H1 (cell line): ENCODE results near the gene ECI1. TPM values are rescaled to one million over a fixed set of nuclear protein-coding genes. Genes with fewer than 3 reads are reported as not detected.

Experiments
- CTCF ChIA-PET: fragments of 300-600 bp; sonication (Branson Sonifier 250); formaldehyde crosslinking; loops from one replicate; lab custom pipeline; 2021; ENCODE audit not compliant: partially characterized antibody; lab: Charles Lee
- POLR2A ChIA-PET: fragments of 300-600 bp; sonication (Branson Sonifier 250); formaldehyde crosslinking; loops from one replicate; lab custom pipeline; 2021; ENCODE audit warnings: inconsistent platforms; ENCODE audit not compliant: partially characterized antibody; lab: Charles Lee
- DNase-seq, 2 experiments: peaks; one replicate each; pipeline versions ENCODE4 v3.0.0 to v3.0.0-alpha.2; 2010 to 2022; ENCODE audit warnings: low spot score in 2 of 2, low read depth in 1 of 2, mixed read lengths in 1 of 2
- FAIRE-seq: peaks from 2 replicates; lab custom pipeline; 2011; peaks lifted over from hg19 to GRCh38; lab: Jason Lieb, UNC
- H2AFZ ChIP-seq: 2 replicates; pipeline ENCODE4 v1.8.1; 2012; ENCODE audit warnings: low read length, inconsistent platforms
- H2AK5ac ChIP-seq: 2 replicates; pipeline ENCODE4 v1.6.1; 2013; ENCODE audit warnings: low read depth, low read length
- H2BK120ac ChIP-seq: replicated peaks from 2 replicates; pipeline ENCODE3; 2013; ENCODE audit warnings: low read depth, low read length, inconsistent platforms
- H2BK12ac ChIP-seq: 2 replicates; pipeline ENCODE4 v1.6.1; 2013; ENCODE audit warnings: low read depth, low read length
- H2BK15ac ChIP-seq: 2 replicates; pipeline ENCODE4 v1.6.1; 2013; ENCODE audit warnings: low read length
- H2BK20ac ChIP-seq: 2 replicates; pipeline ENCODE4 v1.6.1; 2013; ENCODE audit warnings: low read length
- H2BK5ac ChIP-seq: 2 replicates; pipeline ENCODE4 v1.6.1; 2013; ENCODE audit warnings: low read depth, low read length
- H3K14ac ChIP-seq: 2 replicates; pipeline ENCODE4 v1.6.1; 2013; ENCODE audit warnings: inconsistent platforms; ENCODE audit not compliant: insufficient read length
- H3K18ac ChIP-seq: 2 replicates; pipeline ENCODE4 v1.6.1; 2013; ENCODE audit warnings: low read length; ENCODE audit errors: extremely low read depth
- H3K23ac ChIP-seq: 2 replicates; pipeline ENCODE4 v1.6.1; 2013; ENCODE audit warnings: inconsistent platforms; ENCODE audit not compliant: insufficient read length
- H3K23me2 ChIP-seq: 2 replicates; pipeline ENCODE4 v1.6.1; 2013; ENCODE audit warnings: low read depth, low read length
- H3K27ac ChIP-seq: 2 replicates; pipeline ENCODE4 v1.6.1; 2011; ENCODE audit warnings: low read depth, low read length, inconsistent platforms
- H3K27me3 ChIP-seq, 4 experiments: replicated peaks in 1 of 4; 1 replicate in 1 of 4; 2 replicates in 3 of 4; pipeline versions ENCODE4 v1.6.1 to v1.8.1; 2011 to 2013; ENCODE audit warnings: low read length in 3 of 4, mild to moderate bottlenecking in 3 of 4, inconsistent platforms in 2 of 4, mixed read lengths in 2 of 4, moderate library complexity in 1 of 4; ENCODE audit not compliant: control insufficient read depth in 3 of 4, insufficient read depth in 3 of 4; ENCODE audit errors: extremely low read depth in 1 of 4
- H3K36me3 ChIP-seq, 4 experiments: 2 replicates each; pipeline versions ENCODE4 v1.6.1 to v1.8.1; 2011 to 2013; ENCODE audit warnings: mild to moderate bottlenecking in 4 of 4, low read length in 3 of 4, moderate library complexity in 2 of 4, control low read depth in 1 of 4, inconsistent platforms in 1 of 4; ENCODE audit not compliant: insufficient read depth in 4 of 4, control insufficient read depth in 2 of 4
- H3K4ac ChIP-seq: replicated peaks from 2 replicates; pipeline ENCODE3; 2013; ENCODE audit warnings: low read length, low read depth, mixed read lengths, inconsistent platforms; ENCODE audit not compliant: insufficient read length
- H3K4me1 ChIP-seq, 4 experiments: replicated peaks in 1 of 4; 1 replicate in 1 of 4; 2 replicates in 3 of 4; pipeline versions ENCODE4 v1.6.1 to v1.8.1; 2011 to 2013; ENCODE audit warnings: low read length in 3 of 4, inconsistent platforms in 2 of 4, mixed read lengths in 1 of 4; ENCODE audit not compliant: insufficient read depth in 4 of 4, control insufficient read depth in 3 of 4
- H3K4me2 ChIP-seq, 2 experiments: 2 replicates each; pipeline versions ENCODE4 v1.6.1 to v1.8.1; 2011 to 2013; ENCODE audit warnings: low read depth in 2 of 2, low read length in 2 of 2, control low read depth in 1 of 2, inconsistent platforms in 1 of 2, mild to moderate bottlenecking in 1 of 2; ENCODE audit not compliant: insufficient read depth in 1 of 2
- H3K4me3 ChIP-seq, 4 experiments: fragments of 200-600, 300-600 bp in 1 of 4; sonication (generic), shearing (Covaris generic), sonication (Bioruptor Twin) in 1 of 4; 2 replicates each; pipeline versions ENCODE4 v1.5.1 to v1.8.1; 2011 to 2016; ENCODE audit warnings: low read length in 4 of 4, low read depth in 3 of 4, control low read depth in 2 of 4, inconsistent platforms in 2 of 4, mild to moderate bottlenecking in 2 of 4, mixed read lengths in 1 of 4, moderate library complexity in 1 of 4; ENCODE audit not compliant: insufficient read depth in 2 of 4; ENCODE audit errors: extremely low read depth in 1 of 4
- H3K56ac ChIP-seq: replicated peaks from 2 replicates; pipeline ENCODE3; 2013; ENCODE audit warnings: low read depth, mild to moderate bottlenecking, mixed read lengths, low read length, inconsistent platforms; ENCODE audit not compliant: insufficient read length
- H3K79me1 ChIP-seq: 2 replicates; pipeline ENCODE4 v1.6.1; 2013; ENCODE audit warnings: low read depth, low read length, control low read depth
- H3K79me2 ChIP-seq, 2 experiments: 2 replicates each; pipeline versions ENCODE4 v1.6.1 to v1.8.1; 2012 to 2013; ENCODE audit warnings: low read length in 2 of 2, mild to moderate bottlenecking in 2 of 2, inconsistent platforms in 1 of 2; ENCODE audit not compliant: insufficient read depth in 2 of 2, control insufficient read depth in 1 of 2
- H3K9ac ChIP-seq, 4 experiments: replicated peaks in 1 of 4; 1 replicate in 1 of 4; 2 replicates in 3 of 4; pipeline versions ENCODE4 v1.6.1 to v1.8.1; 2011 to 2013; ENCODE audit warnings: low read depth in 3 of 4, low read length in 3 of 4, control low read depth in 2 of 4, mild to moderate bottlenecking in 2 of 4, moderate library complexity in 2 of 4, inconsistent platforms in 1 of 4; ENCODE audit errors: extremely low read depth in 1 of 4
- H3K9me3 ChIP-seq, 2 experiments: 2 replicates each; pipeline versions ENCODE4 v1.6.1 to v1.8.1; 2012 to 2013; ENCODE audit warnings: mild to moderate bottlenecking in 2 of 2, moderate library complexity in 2 of 2, control low read depth in 1 of 2, inconsistent platforms in 1 of 2, low read depth in 1 of 2, low read length in 1 of 2, mixed read lengths in 1 of 2; ENCODE audit not compliant: insufficient read depth in 2 of 2
- H4K20me1 ChIP-seq, 2 experiments: replicated peaks in 1 of 2; 2 replicates each; pipeline versions ENCODE3 to v1.8.1; 2011 to 2013; ENCODE audit warnings: inconsistent platforms in 2 of 2, low read length in 2 of 2, mild to moderate bottlenecking in 1 of 2; ENCODE audit not compliant: insufficient read depth in 2 of 2, control insufficient read depth in 1 of 2
- H4K5ac ChIP-seq: 2 replicates; pipeline ENCODE4 v1.6.1; 2013; ENCODE audit warnings: low read length, low read depth, mixed read lengths, inconsistent platforms; ENCODE audit not compliant: insufficient read length
- H4K8ac ChIP-seq: 2 replicates; pipeline ENCODE4 v1.8.0; 2013; ENCODE audit warnings: mild to moderate bottlenecking, moderate library complexity, low read length, inconsistent platforms; ENCODE audit not compliant: insufficient read depth; ENCODE audit errors: extremely low read depth
- H4K91ac ChIP-seq: replicated peaks from 2 replicates; pipeline ENCODE3; 2013; ENCODE audit warnings: low read length, mixed read lengths, inconsistent platforms; ENCODE audit not compliant: insufficient read length
- GTF2F1 ChIP-seq: IDR thresholded peaks from 2 replicates; pipeline ENCODE4 v1.6.1; 2012; ENCODE audit warnings: low read depth, low read length, improper control_type of control experiment, borderline replicate concordance
- POLR2A ChIP-seq, 2 experiments: IDR thresholded peaks; 1 replicate in 1 of 2; 2 replicates in 1 of 2; pipeline ENCODE4 v1.6.1; 2011; ENCODE audit warnings: low read depth in 2 of 2, low read length in 2 of 2, mild to moderate bottlenecking in 2 of 2; ENCODE audit errors: control extremely low read depth in 1 of 2
- WGBS, 2 experiments: shearing (Covaris generic) in 1 of 2; methylation state at CpG; one replicate each; pipeline versions ENCODE4 v1.1.6 to v1.1.7; 2013 to 2015; ENCODE audit warnings: low lambda C conversion rate in 2 of 2, mixed read lengths in 2 of 2, inconsistent platforms in 1 of 2, low coverage in 1 of 2, missing lambda C conversion rate in 1 of 2; ENCODE audit not compliant: insufficient replicate concordance in 2 of 2, insufficient coverage in 1 of 2, insufficient read length in 1 of 2; ENCODE audit errors: extremely low coverage in 1 of 2, missing lambda C conversion rate in 1 of 2; 5-methylcytosine and 5-hydroxymethylcytosine counted together
- polyA plus RNA-seq, 7 experiments: library from polyadenylated mRNA; depleted of rRNA in 3 of 7; stranded (reverse) in 5 of 7; unstranded in 2 of 7; fragments of >200 nt in 5 of 7; fragments of 200-250 nt in 2 of 7; gene quantifications; 1 replicate in 5 of 7; 2 replicates in 1 of 7; 4 replicates in 1 of 7; pipeline versions ENCODE4 v1.2.1 to v1.2.3, GENCODE V29; 2011 to 2013; ENCODE audit warnings: missing spikeins in 2 of 7, mixed read lengths in 2 of 7
- total RNA-seq: library from RNA; stranded (reverse); fragmentation: NEBNext Ultra II Directional; extraction: Animal tissue kit (Norgen Biotek cat#: 25700); gene quantifications from 2 replicates; pipeline ENCODE4 v1.2.1, GENCODE V29; 2021

ECI1 gene
- total and polyA plus RNA-seq, 2 of the 8 experiments (the other 6 are each of a cell fraction or from before 2014, with no cell fraction given), result 79.5 to 151 TPM

GRCh38 chr16:2212362-2213324, 38.7 kb downstream of the ECI1 start:
- peaks cover 3 to 18% of the 10 kb centered on the region in 2 experiments; a peak in 3 of 4 replicates for H3K79me2 ChIP-seq
- no peak overlapping the region for H3K56ac ChIP-seq
- peaks cover 8 to 40% of the 10 kb centered on the region in 2 experiments for H4K20me1 ChIP-seq
- H4K8ac ChIP-seq, result peak overlapping the region; percentile 5; the same call in 1 of the 2 replicates
- H3K27me3 ChIP-seq, result no peaks in the 10 kb centered on the region
- POLR2A ChIA-PET, result interaction anchor here (0.6 to 15.1 kb wide), 12 partner anchors 9 to 219 kb away, joined by 3 to 156 read pairs (median 3); partner anchors contain the start of genes CASKIN1, E4F1 and TRAF7
- H3K79me1 ChIP-seq, result peaks cover 4% of the 10 kb centered on the region
- CTCF ChIA-PET, result interaction anchor here (0.9 to 1.2 kb wide), 2 partner anchors 17 to 44 kb away, joined by 3 to 6 read pairs; no protein-coding TSS in a partner anchor
- FAIRE-seq, result no peak
- 92% methylated on average over 19 of the region's 19 CpGs; no CpG with 5 or more reads in 1 of the 2 experiments for WGBS, 2 experiments
- peak in 1 of 2 experiments; percentile 24; a peak in 1 of 3 replicates for TF ChIP-seq POLR2A (IDR thresholded peaks at IDR 0.05; ENCODE audit: control extremely low read depth in 1 of 2, low read depth in 2 of 2, low read length in 2 of 2)
- no peak for TF ChIP-seq GTF2F1
- TF ChIP-seq, all 59 proteins: peak for 1
- Histone ChIP-seq H4K91ac (no peak overlapping the region), H2BK120ac (no peak overlapping the region), H3K18ac (no peak overlapping the region), H3K4me3 (peak overlapping the region; percentile 74 to 92 (median 78); a peak in 5 of 8 replicates), H3K9ac (peak overlapping the region in 1 of 4 experiments; percentile 63; a peak in 2 of 7 replicates), H2BK5ac (no peak overlapping the region), H3K27ac (no peak overlapping the region), H2AFZ (no peak overlapping the region), H3K9me3 (no peaks in the 10 kb centered on the region), H3K14ac (no peak overlapping the region), H3K4ac (no peak overlapping the region), H2BK12ac (no peak overlapping the region), H3K36me3 (peaks cover 7 to 33% (median 15%) of the 10 kb centered on the region in 4 experiments; a peak in 6 of 8 replicates), H3K23me2 (peaks cover 9% of the 10 kb centered on the region), H2BK15ac (no peak overlapping the region), H4K5ac (no peak overlapping the region), H3K4me2 (peak overlapping the region; percentile 80 to 84; a peak in 3 of 4 replicates), H3K4me1 (peaks cover 0 to 17% (median 5%) of the 10 kb centered on the region in 4 experiments; a peak in 5 of 7 replicates), H3K23ac (no peak overlapping the region), H2BK20ac (no peak overlapping the region), H2AK5ac (no peak overlapping the region)
- DNase-seq, result no peak
